COLO668 (cell line): ENCODE results near the gene MCFD2.

Experiments used
- DNase-seq: peaks from one replicate; lab custom pipeline; 2025; ENCODE audit not compliant: unreplicated experiment; lab: John Stamatoyannopoulos, UW

The MCFD2 gene

DNA sequence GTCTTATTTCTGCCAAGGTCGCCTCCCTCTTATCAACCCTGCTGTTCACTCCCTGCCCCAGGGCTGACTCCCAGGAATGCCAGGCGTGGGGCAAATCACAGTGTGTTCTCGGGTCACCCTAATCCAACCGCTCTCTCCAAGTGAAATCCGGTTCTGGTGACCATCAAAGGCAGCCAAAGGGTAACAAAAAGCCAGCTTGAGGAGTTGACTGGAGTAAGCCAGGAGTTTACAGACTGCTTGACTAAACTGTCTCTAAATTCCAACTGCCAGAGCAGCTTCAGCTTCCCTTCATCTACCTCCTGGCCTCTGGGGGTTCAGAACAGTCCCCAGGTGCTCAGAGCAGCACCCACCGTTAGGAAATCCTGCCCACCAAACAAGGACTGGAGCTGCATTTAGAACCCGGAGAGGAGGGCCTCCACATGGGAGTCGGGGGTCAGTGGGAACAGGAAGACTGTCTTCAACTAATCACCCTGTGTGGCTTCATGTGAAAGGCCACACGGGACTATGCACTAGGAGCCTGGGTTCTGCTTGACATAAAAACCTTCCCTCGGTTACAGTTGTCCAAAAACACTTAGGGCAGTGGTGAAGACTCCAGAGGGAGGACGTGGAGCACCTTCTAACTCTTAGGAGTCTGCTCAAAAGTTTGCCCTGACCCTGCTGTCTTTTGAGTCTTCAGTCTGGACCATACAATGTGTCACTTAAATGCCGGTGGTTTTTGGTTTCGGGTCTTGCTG is 24.2 kb upstream of the MCFD2 start:
- no peak for DNase-seq

DNA sequence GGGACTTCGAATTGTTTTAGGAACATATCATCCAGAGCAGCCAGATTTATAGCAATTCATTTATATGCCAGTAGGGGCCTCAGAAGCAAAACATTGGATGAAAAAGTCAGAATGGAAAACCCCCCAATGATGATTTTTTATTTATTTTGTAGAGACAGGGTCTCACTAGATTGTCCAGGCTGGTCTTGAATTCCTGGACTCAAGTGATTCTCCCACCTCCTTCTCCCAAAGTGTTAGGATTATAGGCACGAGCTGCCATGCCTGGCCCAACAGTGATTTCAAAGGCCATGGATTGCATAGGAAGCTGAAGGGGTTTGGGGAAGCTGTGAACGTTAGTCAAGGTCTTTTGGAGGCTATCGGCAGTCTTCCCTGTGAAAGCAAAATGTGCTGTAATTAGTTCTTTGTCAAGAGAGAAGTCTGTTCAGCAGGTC is 21.9 kb upstream of the MCFD2 start:
- no peak for DNase-seq

GRCh38 chr2:46936566-46936965 is 21.0 kb upstream of the MCFD2 start:
- DNase-seq, result no peak

DNA sequence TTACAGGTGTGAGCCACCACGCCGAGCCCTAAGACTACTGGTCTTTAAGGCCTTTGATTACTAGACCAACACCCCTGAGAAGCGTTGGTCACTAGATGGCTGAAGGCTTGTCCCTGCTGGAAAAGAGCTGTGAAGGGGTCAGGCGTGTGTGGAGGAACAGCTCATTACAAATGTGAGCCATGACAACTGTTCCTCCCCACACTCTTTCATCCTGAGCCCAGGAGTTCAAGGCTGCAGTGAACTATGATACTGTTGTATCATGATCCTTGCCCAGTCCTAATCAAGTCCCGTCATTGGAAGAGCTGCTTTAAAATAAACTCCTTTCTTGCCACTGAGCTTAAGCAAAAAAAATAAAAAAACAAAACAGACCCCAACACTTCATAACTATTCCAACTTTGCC is 19.5 kb upstream of the MCFD2 start:
- no peak for DNase-seq

GRCh38 chr2:46929612-46930011 is 14.0 kb upstream of the MCFD2 start:
- DNase-seq, result no peak

GRCh38 chr2:46926863-46927262 is 11.3 kb upstream of the MCFD2 start:
- DNase-seq, result no peak

DNA sequence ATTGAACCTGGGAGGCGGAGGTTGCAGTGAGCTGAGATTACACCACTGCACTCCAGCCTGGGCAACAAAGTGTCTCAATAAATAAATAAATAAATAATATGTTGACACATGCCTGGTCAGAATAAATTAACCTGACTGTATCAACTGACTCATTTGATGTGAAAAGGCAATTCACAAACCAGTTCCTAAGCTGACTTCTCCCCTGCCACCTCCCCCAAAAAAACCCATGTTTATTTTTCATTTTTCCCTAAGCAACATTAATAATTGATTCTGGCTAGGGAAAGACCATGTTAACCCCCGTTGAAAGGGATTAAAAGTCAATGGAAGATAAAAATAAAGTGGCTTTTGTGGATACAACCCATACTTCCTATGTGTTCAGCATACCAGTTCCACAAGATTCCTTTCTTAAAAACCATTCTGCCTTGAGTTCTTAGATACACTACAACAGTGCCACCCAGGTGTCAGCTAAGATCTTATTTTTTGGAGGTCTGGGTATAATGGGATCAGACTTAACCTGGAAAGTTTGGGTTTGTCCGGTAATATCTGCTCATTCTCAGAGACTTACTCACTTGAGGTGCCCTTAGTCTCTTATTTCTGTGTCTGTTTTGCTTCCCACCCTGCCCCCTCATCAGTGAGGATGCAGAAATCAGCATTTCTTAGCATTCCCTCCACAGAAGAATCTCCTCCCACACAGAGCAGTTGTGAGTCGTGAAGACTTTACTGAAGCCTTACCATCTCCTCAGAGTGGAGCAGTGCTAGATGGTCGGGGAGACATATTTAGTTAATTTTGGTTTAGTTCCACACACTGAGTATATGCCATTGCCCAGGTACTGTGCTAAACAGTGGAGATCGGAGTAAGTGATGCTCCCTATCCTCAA is 10.1 kb upstream of the MCFD2 start:
- DNase-seq, result no peak

DNA sequence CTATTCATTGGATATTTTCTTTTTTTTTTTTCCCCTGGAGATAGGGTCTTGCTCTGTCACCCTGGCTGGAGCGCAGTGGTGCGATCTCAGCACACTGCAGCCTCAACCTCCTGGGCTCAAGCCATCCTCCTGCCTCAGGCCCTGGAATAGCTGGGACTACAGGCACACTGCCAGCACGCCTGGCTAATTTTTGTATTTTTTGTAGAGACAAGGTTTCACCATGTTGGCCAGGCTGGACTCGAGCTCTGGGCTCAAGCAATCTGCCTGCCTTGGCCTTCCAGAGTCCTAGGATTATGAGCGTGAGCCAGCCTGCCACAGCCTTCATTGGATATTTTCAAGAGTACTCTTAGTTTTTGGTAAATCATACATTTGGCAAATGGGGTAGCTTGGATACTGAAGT is 9.0 kb upstream of the MCFD2 start:
- DNase-seq, result no peak

DNA sequence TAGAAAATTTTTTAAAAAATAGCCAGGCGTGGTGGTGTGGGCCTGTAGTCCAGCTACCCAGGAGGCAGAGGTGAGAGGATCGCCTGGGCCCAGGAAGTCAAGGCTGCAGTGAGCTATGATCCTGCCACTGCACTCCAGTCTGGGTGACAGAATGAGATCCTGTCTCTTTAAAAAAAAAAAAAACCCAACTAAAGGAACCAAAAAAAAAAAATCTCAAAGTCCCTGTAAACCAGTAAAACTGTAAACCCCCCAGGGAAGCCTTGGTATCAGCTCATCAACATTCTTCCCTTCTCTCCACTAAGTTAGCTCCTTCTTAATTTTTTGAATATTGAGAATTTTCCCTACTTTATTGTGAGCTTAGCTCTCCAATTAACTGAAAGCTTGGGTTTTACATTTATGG is 8.4 kb upstream of the MCFD2 start:
- no peak for DNase-seq

GRCh38 chr2:46923041-46923528 is 7.5 kb upstream of the MCFD2 start:
- DNase-seq, result no peak

DNA sequence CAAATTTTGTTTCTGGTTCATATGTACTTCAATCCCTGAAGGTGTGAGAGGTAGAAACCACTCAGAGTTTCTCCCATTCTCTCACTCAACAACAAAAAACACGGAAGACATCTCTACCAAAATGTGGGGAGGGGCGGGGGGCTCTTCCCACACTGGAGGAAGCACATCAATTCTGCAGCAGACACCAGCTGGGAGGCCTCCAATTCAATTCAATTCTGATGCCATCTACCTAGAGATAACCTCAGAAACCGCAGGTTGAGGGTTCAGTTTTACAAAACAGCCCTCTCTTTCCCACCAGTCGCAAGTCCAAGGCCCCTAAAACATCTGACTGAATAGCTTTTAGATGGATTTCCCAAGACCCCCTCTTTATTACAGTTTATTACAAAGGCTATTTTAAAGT is 7.0 kb upstream of the MCFD2 start:
- no peak for DNase-seq

DNA sequence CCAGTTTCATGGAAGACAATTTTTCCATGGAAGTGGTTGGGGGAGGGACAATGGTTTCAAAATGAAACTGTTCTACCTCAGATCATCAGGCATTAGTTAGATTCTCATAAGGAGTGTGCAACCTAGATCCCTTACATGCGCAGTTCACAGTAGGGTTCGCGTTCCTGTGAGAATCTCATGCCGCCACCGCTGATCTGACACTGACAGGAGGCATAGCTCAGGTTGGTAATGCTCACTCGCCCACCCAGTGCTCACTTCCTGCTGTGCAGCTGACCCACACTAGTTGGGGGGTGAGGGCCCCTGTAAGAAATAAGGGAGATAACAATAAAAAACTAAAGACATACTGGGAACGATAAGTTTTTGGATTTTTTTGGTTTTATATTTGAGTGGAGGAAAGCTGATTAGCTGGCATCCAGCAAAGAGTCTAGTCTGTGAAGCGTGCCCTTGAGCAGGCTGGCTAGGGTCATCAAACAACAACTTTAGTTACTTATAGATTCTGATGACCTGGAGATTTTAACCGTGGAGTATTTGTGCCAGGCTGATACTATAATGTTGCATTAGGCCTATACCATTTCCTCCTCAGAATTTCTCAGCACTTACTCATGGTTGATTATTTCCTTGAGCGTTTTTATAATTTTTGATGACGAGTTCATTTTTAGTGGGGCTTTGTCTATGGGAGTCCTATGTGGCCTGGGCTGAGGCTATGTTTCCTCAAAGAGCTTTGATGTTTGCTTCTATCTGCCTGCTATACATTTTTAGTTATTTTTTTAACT is 6.3 kb upstream of the MCFD2 start:
- no peak for DNase-seq

DNA sequence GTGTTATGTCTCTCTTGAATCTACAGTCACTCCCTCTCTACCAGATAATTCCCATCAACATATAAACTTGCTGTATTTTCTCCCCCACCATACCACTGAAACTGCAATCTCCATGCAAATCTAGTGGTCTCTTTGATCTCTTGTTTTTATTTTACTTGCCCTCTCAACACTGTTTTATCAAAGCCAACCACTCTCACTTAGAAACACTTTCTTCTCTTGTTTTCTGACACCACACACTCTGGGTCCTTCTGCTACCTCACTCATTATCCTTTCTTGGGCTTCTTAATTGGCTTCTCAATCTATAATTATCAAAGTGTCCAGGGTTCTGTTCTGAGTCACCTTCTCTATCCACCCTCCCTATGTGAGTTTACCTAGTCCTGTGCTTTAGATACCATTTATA is 2.0 kb upstream of the MCFD2 start:
- DNase-seq, result no peak

DNA sequence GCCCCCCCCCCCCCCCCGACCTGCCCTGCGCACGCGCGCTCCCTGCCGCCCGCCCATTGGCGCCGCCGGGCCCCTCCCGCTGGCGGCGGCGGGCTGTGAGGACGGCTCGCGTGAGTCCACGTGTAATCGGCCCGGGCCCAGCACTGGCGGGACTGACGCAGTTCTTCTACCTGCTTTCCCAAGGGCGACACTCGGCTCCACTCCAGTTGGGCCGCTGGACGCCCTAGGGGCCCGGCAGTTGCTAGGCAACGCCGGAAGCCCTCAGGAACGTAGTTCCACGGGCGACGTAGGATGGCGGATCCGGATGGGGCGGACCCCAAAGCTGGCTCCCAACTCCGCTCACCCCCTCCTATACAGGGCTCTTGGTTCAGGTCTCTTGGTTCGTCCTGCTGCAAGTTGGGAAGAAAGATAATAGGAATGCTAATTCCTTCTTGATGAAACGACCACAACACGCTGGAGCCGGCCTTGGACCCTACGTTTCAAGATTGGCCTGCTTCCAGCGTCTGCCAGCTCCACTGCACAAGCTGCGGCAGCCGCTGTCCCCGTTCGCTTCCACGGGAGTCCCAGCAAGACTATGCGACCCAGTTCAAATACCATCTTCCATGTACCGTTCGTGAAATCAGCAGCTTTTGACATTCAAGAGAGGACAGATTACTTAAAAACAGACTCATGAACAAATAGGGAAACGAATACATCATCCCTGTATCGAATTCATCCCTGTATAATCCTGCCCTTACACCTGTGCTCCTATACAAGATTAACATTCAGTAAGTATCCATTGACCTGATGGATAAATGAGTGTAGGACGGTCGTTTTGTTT is 415 bp upstream of the MCFD2 start:
- DNase-seq, result peak; percentile 94

GRCh38 chr2:46914578-46915230 is 902 bp downstream of the MCFD2 start:
- no peak for DNase-seq

GRCh38 chr2:46913471-46914381 is 1.9 kb downstream of the MCFD2 start:
- no peak for DNase-seq

GRCh38 chr2:46909771-46910419 is 5.7 kb downstream of the MCFD2 start:
- no peak for DNase-seq

DNA sequence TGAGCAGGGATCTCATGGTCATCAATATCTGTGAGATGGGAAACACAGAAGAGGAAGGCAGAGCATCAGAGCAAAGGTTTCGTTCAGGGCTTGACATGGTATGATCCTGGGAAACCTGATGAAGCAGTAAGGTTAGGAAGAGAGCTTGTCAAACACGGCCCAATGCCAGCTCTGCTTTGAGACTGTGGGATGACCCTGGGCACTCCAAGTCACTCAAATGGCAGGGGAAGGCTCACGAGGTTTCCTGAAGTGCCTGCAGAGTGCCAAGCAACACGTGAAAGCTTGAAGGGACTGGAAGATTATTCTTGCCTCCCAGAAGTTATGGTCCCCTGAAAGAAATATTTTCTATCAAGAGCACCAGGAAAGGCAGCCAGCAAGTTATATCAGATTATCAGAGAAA is 6.5 kb downstream of the MCFD2 start:
- no peak for DNase-seq
